OCI-M2 (cell line): ENCODE results near the gene SRRM4.

ENCODE experiments used
- DNase-seq: peaks from one replicate; lab custom pipeline; 2025; ENCODE audit not compliant: unreplicated experiment; lab: John Stamatoyannopoulos, UW

The SRRM4 gene

DNA sequence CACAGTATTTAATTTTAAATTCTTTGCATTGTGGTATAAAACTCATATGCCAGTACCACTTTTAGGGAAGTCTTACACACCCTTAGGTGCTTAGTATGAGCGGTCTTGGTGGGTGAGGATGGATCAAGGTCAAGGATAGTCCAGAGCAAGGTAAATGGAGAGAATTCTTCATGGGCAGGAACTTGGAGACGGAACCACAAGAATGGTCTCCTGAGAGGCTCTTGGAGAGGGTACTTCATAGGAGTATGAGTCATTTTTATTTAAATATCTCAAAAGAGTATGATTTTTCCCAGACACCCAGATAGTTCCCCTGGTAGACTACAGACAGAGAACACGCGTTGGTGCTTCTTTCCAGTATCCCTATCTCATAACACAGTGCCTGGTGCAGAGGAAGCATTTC, 219.3 kb downstream of the SRRM4 start:
- DNase-seq = no peak

- no peak for DNase-seq
Measured at GRCh38 chr12:119201789-119202543, 220.6 kb downstream of the SRRM4 start.

DNA sequence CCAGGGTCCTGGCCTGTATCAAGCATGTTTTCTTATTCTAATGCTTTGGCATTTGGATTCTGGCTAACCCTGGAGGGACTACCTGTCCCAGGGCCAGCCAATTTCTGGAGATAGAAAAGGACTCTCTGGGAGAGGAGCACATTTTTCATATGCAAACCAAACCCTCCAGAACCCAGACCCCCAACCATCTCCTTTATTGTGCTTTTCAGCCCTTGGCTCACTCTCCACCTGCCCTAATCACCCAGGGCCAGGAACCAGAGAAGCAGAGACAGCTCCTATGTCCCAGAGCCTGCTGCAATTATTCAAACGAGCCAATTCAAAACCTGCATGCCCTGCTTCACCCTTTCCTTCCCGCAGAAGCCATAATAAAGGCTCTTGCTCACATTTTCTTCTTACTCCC, 221.2 kb downstream of the SRRM4 start:
- DNase-seq = no peak

DNA sequence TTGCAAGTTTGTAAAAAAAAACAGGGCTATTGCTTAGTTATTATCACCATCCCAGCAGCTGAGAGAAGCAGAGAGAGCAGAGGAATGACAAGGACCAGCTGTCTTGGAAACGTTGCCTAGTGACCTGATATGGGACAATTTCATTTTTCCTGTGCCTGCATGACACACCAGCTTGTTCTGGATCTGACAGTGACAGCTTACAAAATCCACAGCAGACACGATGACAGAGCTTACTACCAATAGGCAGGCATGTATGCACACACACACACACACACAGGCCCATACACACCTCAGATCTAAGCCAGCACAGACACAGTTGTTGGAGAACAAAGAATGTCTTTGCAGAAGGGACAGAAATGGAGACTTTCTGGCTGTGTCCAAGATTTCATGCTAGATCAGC, 222.8 kb downstream of the SRRM4 start:
- no peak for DNase-seq

DNA sequence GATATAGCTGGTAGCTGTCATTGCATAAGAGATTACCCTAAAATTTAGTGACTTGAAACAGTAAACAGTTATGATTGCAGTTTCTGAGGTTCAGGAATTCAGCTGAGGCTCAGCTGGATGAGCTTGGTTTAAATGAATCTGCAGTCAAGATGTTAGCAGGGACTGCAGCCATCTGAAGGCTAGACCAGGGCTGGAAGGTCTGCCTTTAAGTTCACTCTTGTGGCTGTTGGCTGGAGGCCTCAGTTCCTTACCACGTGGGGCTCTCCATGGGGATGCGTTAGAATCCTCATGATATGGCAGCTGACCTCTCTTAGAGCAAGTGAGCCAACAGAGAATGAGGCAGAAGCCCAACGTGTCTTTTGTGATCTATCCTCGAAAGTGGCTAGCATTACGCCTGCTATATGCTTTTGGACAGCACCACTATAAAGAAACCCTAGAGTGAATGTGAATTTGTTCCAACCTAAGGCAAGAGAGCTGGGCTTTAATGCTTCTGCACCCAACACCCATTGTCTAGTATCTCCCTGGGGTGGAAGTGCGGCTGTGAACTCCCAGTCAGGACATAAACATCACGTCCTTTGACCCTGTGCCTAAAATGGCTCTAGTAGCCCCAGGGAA, 223.4 kb downstream of the SRRM4 start:
- no peak for DNase-seq

DNA sequence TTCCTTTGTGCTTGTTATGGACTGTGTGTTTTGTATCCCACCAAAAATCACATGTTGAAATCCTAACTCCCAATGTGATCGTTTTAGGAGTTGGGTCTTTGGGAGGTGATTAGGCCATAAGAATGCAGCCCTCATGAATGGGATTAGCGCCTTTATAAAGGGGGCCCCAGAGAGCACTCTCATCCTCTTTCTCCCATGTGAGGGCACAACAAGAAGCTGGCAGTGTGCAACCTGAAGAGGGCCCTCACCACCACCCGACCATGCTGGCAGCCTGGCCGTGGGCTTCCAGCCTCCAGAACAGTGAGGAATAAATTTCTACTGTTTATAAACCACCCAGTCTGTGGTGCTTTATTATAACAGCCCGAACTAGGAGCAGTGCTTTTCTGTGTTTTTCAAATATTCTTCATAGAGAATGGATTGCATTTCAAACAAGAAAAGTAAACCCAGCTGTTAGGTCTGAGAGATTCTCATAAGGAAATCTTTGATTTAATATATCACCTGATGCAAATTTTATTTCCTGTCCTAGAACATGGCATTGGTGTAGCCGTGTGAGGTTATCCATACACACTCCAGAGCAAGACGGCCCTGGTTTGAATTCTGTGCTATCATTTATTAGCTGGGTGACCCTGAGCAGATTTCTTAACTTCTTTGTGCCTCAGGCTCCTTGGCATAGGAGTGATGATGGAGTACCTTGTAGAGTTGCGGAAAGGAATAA, 225.2 kb downstream of the SRRM4 start:
- no peak for DNase-seq

- DNase-seq = no peak
Measured at GRCh38 chr12:119207063-119207560, 225.8 kb downstream of the SRRM4 start.

DNA sequence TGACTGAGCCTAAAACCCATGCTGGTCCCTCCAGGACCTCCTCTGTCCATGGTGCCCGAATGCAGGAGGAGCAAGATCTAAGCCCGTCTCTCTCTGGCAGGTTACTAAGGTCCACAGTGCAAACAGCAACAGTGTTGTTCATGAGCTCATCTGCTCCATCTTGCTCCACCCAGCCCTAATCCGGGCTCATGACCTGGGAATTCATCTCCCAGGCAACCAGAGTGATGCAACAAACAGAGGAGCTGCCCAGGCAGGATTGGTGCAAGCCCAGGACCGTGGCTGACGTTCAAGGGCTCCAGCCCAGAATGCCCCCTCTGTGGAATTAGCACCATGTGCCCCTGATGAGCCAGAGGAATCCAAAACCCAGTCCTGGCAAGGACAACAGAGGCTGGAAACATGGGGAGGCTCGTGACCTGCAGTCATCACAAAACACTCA, 227.3 kb downstream of the SRRM4 start:
- no peak for DNase-seq

- DNase-seq = no peak
Measured at GRCh38 chr12:119211884-119212283, 230.5 kb downstream of the SRRM4 start.
